GM23248 (cell line): ENCODE results near the gene ZC3H18. TPM values are rescaled to one million over a fixed set of nuclear protein-coding genes. Genes with fewer than 3 reads are reported as not detected.

Experiments used
- DNase-seq: peaks from one replicate; pipeline ENCODE4 v3.0.0-alpha.2; 2015
- H2AFZ ChIP-seq: fragments of 200-600 bp; sonication (generic); 2 replicates; pipeline ENCODE4 v1.6.1; 2016; ENCODE audit warnings: antibody characterized with exemption
- H3F3A ChIP-seq: fragments of 200-600 bp; sonication (generic); 2 replicates; pipeline ENCODE4 v1.6.1; 2016; ENCODE audit warnings: mild to moderate bottlenecking, antibody characterized with exemption, mixed run types; ENCODE audit not compliant: insufficient read depth
- H3K27ac ChIP-seq: fragments of 200-600 bp; sonication (generic); 2 replicates; pipeline ENCODE4 v1.5.1; 2016; ENCODE audit warnings: mild to moderate bottlenecking
- H3K27me3 ChIP-seq: fragments of 200-600 bp; sonication (generic); replicated peaks from 2 replicates; pipeline ENCODE4 v1.6.1; 2016; ENCODE audit warnings: mild to moderate bottlenecking; ENCODE audit not compliant: insufficient read depth
- H3K36me3 ChIP-seq: fragments of 200-600 bp; sonication (generic); 2 replicates; pipeline ENCODE4 v1.6.1; 2016; ENCODE audit warnings: low read depth, mild to moderate bottlenecking
- H3K4me1 ChIP-seq: fragments of 200-600 bp; sonication (generic); 2 replicates; pipeline ENCODE4 v1.6.1; 2016; ENCODE audit warnings: mild to moderate bottlenecking; ENCODE audit not compliant: insufficient read depth
- H3K4me2 ChIP-seq: fragments of 200-600 bp; sonication (generic); one replicate; pipeline ENCODE4 v1.6.1; 2016; ENCODE audit warnings: mild to moderate bottlenecking; ENCODE audit not compliant: unreplicated experiment
- H3K4me3 ChIP-seq: fragments of 200-600 bp; sonication (generic); 2 replicates; pipeline ENCODE4 v1.5.1; 2016; ENCODE audit warnings: mild to moderate bottlenecking
- H3K79me2 ChIP-seq: fragments of 200-600 bp; sonication (generic); 2 replicates; pipeline ENCODE4 v1.6.1; 2016; ENCODE audit warnings: mild to moderate bottlenecking; ENCODE audit not compliant: insufficient read depth
- H3K9ac ChIP-seq: fragments of 200-600 bp; sonication (generic); 2 replicates; pipeline ENCODE4 v1.6.1; 2016; ENCODE audit warnings: mild to moderate bottlenecking
- H3K9me2 ChIP-seq: fragments of 200-600 bp; sonication (generic); 2 replicates; pipeline ENCODE4 v1.6.1; 2016; ENCODE audit warnings: mixed run types, mild to moderate bottlenecking, moderate library complexity; ENCODE audit not compliant: insufficient read depth
- H3K9me3 ChIP-seq: fragments of 200-600 bp; sonication (generic); one replicate; pipeline ENCODE4 v1.6.1; 2017; ENCODE audit warnings: low read depth
- H4K20me1 ChIP-seq: fragments of 200-600 bp; sonication (generic); 2 replicates; pipeline ENCODE4 v1.6.0; 2016; ENCODE audit not compliant: insufficient read depth
- EZH2 ChIP-seq: fragments of 200-600 bp; sonication (generic); IDR thresholded peaks from 2 replicates; pipeline ENCODE4 v1.6.1; 2018; ENCODE audit warnings: antibody characterized with exemption, mild to moderate bottlenecking; ENCODE audit not compliant: insufficient read depth, poor library complexity, severe bottlenecking
- EZH2phosphoT487 ChIP-seq: fragments of 200-600 bp; sonication (generic); IDR thresholded peaks from 2 replicates; pipeline ENCODE4 v1.6.1; 2018; ENCODE audit warnings: antibody characterized with exemption, moderate library complexity, mild to moderate bottlenecking, low read depth; ENCODE audit not compliant: insufficient read depth
- WGBS, 2 experiments: methylation state at CpG; one replicate each; pipeline ENCODE4 v1.1.6; 2015 to 2017; ENCODE audit warnings: low lambda C conversion rate in 2 of 2, low coverage in 1 of 2; ENCODE audit errors: missing lambda C conversion rate in 2 of 2; 5-methylcytosine and 5-hydroxymethylcytosine counted together
- in situ Hi-C: fragments of 300-500 bp; cut with MboI; formaldehyde crosslinking; loops from 2 replicates; pipeline ENCODE4 v1.15.0; 2020
- polyA plus RNA-seq: library from polyadenylated mRNA; unstranded; fragments of >200 nt; fragmentation: Nextera tagmentation; extraction: Ambion mirVana; gene quantifications from 2 replicates; pipeline ENCODE4 v1.2.1, GENCODE V29; 2016
- total RNA-seq: library from RNA; depleted of rRNA; stranded (reverse); fragments of >200 nt; shearing (Covaris generic); gene quantifications from 2 replicates; pipeline ENCODE4 v1.2.3, GENCODE V29; 2014

Gene ZC3H18
- total and polyA plus RNA-seq, 2 experiments from 2014 or later = 9.7 to 24.9 TPM

- H3K27ac ChIP-seq = no peak overlapping the region
- WGBS, 2 experiments = 82 to 86% methylated on average over 21 to 22 of the region's 22 CpGs
- in situ Hi-C loops = no loop called here
- TF ChIP-seq EZH2phosphoT487 (no peak), EZH2 (no peak)
- no peak overlapping the region for H3K4me2 ChIP-seq
- no peaks in the 10 kb centered on the region for H3F3A ChIP-seq
- H3K36me3 ChIP-seq = no peaks in the 10 kb centered on the region
- H3K9me2 ChIP-seq = no peaks in the 10 kb centered on the region
- no peak overlapping the region for H3K4me3 ChIP-seq
- H3K9me3 ChIP-seq = no peaks in the 10 kb centered on the region
- no peak overlapping the region for H2AFZ ChIP-seq
- H3K9ac ChIP-seq = no peak overlapping the region
- no peaks in the 10 kb centered on the region for H3K79me2 ChIP-seq
- no peaks in the 10 kb centered on the region for H3K4me1 ChIP-seq
- no peaks in the 10 kb centered on the region for H3K27me3 ChIP-seq
- H4K20me1 ChIP-seq = no peaks in the 10 kb centered on the region
- DNase-seq = no peak
Observed at GRCh38 chr16:88676502-88677242, 106.5 kb downstream of the ZC3H18 start.

GRCh38 chr16:88677721-88678120, 107.5 kb downstream of the ZC3H18 start:
- no peak overlapping the region for H2AFZ ChIP-seq
- no peak overlapping the region for H3K9ac ChIP-seq

GRCh38 chr16:88678224-88678979, 108.2 kb downstream of the ZC3H18 start:
- Histone ChIP-seq H3K9me2 (no peaks in the 10 kb centered on the region), H3K4me1 (no peaks in the 10 kb centered on the region), H3K36me3 (no peaks in the 10 kb centered on the region), H4K20me1 (no peaks in the 10 kb centered on the region), H3K4me2 (no peak overlapping the region), H3K27me3 (no peaks in the 10 kb centered on the region), H3K27ac (no peak overlapping the region), H2AFZ (no peak overlapping the region), H3F3A (no peaks in the 10 kb centered on the region), H3K4me3 (no peak overlapping the region), H3K9me3 (no peaks in the 10 kb centered on the region), H3K9ac (no peak overlapping the region), H3K79me2 (no peaks in the 10 kb centered on the region)
- TF ChIP-seq EZH2phosphoT487 = no peak
- no peak for DNase-seq
- WGBS, 2 experiments = 58 to 68% methylated on average over 27 to 32 of the region's 32 CpGs
- in situ Hi-C loops = no loop called here

More at GRCh38 chr16:88677721-88678120, 107.5 kb downstream of the ZC3H18 start:
- no peak overlapping the region for H3K27ac ChIP-seq
- no peak for DNase-seq
- no peaks in the 10 kb centered on the region for H3K9me3 ChIP-seq
- in situ Hi-C loops = no loop called here
- TF ChIP-seq EZH2phosphoT487 (no peak), EZH2 (no peak)
- no peaks in the 10 kb centered on the region for H3K79me2 ChIP-seq
- no peak overlapping the region for H3K4me2 ChIP-seq
- H3K27me3 ChIP-seq = no peaks in the 10 kb centered on the region
- H3K9me2 ChIP-seq = no peaks in the 10 kb centered on the region
- WGBS, 2 experiments = 43 to 51% methylated on average over 12 to 13 of the region's 13 CpGs
- no peaks in the 10 kb centered on the region for H3F3A ChIP-seq
- H3K4me1 ChIP-seq = no peaks in the 10 kb centered on the region
- no peaks in the 10 kb centered on the region for H4K20me1 ChIP-seq
- H3K4me3 ChIP-seq = no peak overlapping the region
- H3K36me3 ChIP-seq = no peaks in the 10 kb centered on the region

GRCh38 chr16:88680554-88681083, 110.4 kb downstream of the ZC3H18 start:
- Histone ChIP-seq H3K9me3 (no peaks in the 10 kb centered on the region), H3K36me3 (no peaks in the 10 kb centered on the region), H3K4me1 (no peaks in the 10 kb centered on the region), H3K4me3 (no peak overlapping the region), H3K4me2 (no peak overlapping the region), H3K27me3 (0 out of 2 replicates have a peak, but pooled peaks cover 4% of the 10 kb centered on the region), H3K79me2 (no peaks in the 10 kb centered on the region), H3K9me2 (no peaks in the 10 kb centered on the region), H2AFZ (no peak overlapping the region), H3F3A (no peaks in the 10 kb centered on the region), H4K20me1 (no peaks in the 10 kb centered on the region), H3K9ac (no peak overlapping the region), H3K27ac (no peak overlapping the region)
- DNase-seq = no peak
- WGBS, 2 experiments = 72 to 87% methylated on average over 3 to 5 of the region's 5 CpGs
- TF ChIP-seq EZH2phosphoT487 = no peak
- TF ChIP-seq EZH2 = no peak
- in situ Hi-C loops = no loop called here
